Subcutaneous abdominal adipose tissue (tissue), 5 donors: ENCODE data around the gene ZNF579.

Experiments
- H3K27ac ChIP-seq: one replicate; pipeline ENCODE4 v1.7.0; 2013; ENCODE audit warnings: low read depth, mild to moderate bottlenecking, inconsistent platforms, low read length, moderate library complexity
- H3K27me3 ChIP-seq, 5 donors: one replicate each; pipeline ENCODE4 v1.7.0; 2013; ENCODE audit warnings: low read length in 5 of 5, inconsistent platforms in 1 of 5; ENCODE audit not compliant: control insufficient read depth in 5 of 5, insufficient read depth in 4 of 5
- H3K36me3 ChIP-seq, 5 donors: one replicate each; pipeline ENCODE4 v1.7.0; 2013; ENCODE audit warnings: low read length in 5 of 5; ENCODE audit not compliant: control insufficient read depth in 5 of 5, insufficient read depth in 5 of 5
- H3K4me1 ChIP-seq, 5 donors: one replicate each; pipeline ENCODE4 v1.7.0; 2013; ENCODE audit warnings: low read length in 5 of 5, mild to moderate bottlenecking in 3 of 5, moderate library complexity in 1 of 5; ENCODE audit not compliant: control insufficient read depth in 5 of 5, insufficient read depth in 5 of 5
- H3K4me3 ChIP-seq, 5 donors: one replicate each; pipeline ENCODE4 v1.7.0; 2013; ENCODE audit warnings: low read length in 5 of 5, low read depth in 1 of 5
- H3K9ac ChIP-seq, 5 donors: one replicate each; pipeline ENCODE4 v1.7.0; 2013; ENCODE audit warnings: low read length in 5 of 5, mild to moderate bottlenecking in 4 of 5, moderate library complexity in 3 of 5
- H3K9me3 ChIP-seq, 5 donors: one replicate each; pipeline ENCODE4 v1.7.0; 2013; ENCODE audit warnings: low read length in 5 of 5; ENCODE audit not compliant: control insufficient read depth in 5 of 5
- donor health status: healthy.
- donor health status: healthy.
- donor health status: healthy.
- donor health status: healthy.
- donor health status: healthy.

ZNF579 gene

DNA sequence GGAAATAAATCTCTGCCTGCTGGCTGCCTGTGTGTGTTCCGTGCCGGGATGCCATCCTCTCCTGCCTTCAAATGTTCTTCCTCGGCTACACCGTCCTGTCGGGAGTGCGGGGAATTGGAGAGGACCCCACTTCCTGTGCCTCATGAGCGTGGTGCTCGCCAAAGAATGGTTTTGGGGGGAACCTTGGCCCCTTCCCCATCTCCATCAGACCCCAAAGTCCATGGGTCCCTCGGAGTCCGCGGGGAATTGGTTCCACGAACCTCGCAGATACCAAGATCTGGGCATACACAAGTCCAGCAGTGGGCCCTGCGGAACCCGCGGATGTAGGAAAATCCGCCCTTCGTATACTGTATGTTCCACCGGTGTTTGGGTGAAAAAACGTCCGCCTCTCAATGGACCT lies 22.5 kb upstream of the ZNF579 start:
- Histone ChIP-seq H3K9me3 (no peaks in the 10 kb centered on the region), H3K36me3 (peaks cover 0 to 14% (median 2%) of the 10 kb centered on the region in 5 donors), H3K27ac (no peak overlapping the region), H3K4me1 (peaks cover 5 to 42% (median 36%) of the 10 kb centered on the region in 5 donors), H3K4me3 (no peak overlapping the region), H3K9ac (no peak overlapping the region), H3K27me3 (no peaks in the 10 kb centered on the region)

- Histone ChIP-seq H3K4me3 (no peak overlapping the region), H3K36me3 (peaks cover 0 to 17% (median 4%) of the 10 kb centered on the region in 5 donors), H3K27ac (no peak overlapping the region), H3K9ac (no peak overlapping the region), H3K4me1 (peaks cover 5 to 43% (median 36%) of the 10 kb centered on the region in 5 donors), H3K27me3 (no peaks in the 10 kb centered on the region), H3K9me3 (no peaks in the 10 kb centered on the region)
Measured at GRCh38 chr19:55602104-55603001, 21.7 kb upstream of the ZNF579 start.

DNA sequence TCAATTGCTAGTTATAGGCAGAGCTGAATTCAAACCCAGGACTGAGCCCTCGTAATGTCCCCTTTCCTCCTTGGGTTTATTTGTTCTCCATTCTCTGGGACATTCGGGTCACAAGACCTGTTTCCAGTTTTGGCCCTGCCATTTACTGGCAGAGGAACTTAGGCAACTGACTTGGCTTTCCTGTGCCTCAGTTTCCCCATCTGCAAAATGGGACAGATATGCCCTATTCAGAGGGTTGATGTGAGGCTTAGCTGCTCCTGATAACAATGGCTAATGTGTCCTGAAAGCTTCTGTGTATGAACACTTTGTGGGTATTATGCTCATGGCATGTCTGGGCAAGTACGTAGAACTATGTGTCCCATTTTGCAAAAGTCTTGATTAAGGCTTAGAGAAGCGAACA lies 20.4 kb upstream of the ZNF579 start:
- Histone ChIP-seq H3K27me3 (no peaks in the 10 kb centered on the region), H3K4me3 (peak overlapping the region; percentile 65 to 99 (median 92)), H3K9ac (peak overlapping the region in 3 of 5 donors; percentile 44 to 77 (median 72)), H3K4me1 (peaks cover 2 to 32% (median 26%) of the 10 kb centered on the region in 5 donors), H3K27ac (peak overlapping the region; percentile 83), H3K36me3 (peaks cover 0 to 25% (median 12%) of the 10 kb centered on the region in 5 donors), H3K9me3 (no peaks in the 10 kb centered on the region)

- Histone ChIP-seq H3K4me1 (peaks cover 2 to 28% (median 22%) of the 10 kb centered on the region in 5 donors), H3K27ac (peak overlapping the region; percentile 83), H3K9me3 (no peaks in the 10 kb centered on the region), H3K9ac (peak overlapping the region in 4 of 5 donors; percentile 40 to 77 (median 58)), H3K4me3 (peak overlapping the region; percentile 65 to 99 (median 92)), H3K27me3 (no peaks in the 10 kb centered on the region), H3K36me3 (peaks cover 0 to 30% (median 15%) of the 10 kb centered on the region in 5 donors)
Measured at GRCh38 chr19:55600662-55601028, 20.0 kb upstream of the ZNF579 start.

DNA sequence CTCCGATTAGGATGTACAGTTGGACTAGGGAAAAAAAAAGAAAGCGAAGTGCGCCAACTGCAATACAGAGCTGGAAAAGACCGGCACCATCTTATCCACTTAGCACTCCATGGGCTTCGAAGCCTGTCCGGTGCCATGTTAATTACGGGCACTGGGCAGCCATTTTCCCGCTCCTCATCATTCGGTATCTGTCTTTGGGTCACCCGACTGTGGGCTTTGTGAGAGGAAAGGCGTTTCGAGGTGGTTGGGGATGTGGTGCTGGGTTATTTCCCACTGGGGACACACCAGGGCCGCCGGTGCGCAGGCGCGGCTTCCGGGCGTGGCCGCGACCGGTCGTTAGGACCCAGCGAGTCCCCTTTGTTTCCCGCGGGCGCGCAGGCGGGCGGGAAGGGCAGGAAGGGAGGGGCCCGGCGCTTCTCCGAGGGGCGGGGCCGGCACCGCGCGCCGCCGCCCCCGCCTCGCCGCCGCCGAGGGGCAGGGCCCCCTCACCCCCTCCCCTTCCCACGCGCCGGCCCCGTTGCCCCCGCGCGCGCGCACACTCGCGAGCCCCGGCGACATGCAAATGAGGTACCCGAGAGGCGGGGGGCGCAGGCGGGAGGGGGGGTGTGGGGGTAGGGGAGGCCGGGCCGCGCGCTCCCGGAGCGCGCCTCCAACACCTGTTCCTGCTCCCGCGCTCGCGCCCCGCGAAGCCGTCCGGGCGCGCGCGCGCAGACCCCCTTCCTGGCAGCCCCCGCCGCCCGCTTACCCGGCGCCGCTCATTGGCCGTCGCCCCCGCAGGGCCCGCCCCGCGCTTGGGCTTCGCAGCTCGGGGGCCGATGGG lies 19.4 kb upstream of the ZNF579 start, which contains the start of gene ZNF524:
Gene ZNF524 (plus strand): TSS at position 447 of the 820 bp plus-strand sequence. CDS start 1,825 bp downstream, outside the sequence.
- peaks cover 0 to 36% (median 21%) of the 10 kb centered on the region in 5 donors for H3K36me3 ChIP-seq
- H3K27me3 ChIP-seq, result no peaks in the 10 kb centered on the region
- H3K9me3 ChIP-seq, result no peaks in the 10 kb centered on the region
- peak within 1 kb of the TSS; percentile 91 to 99 (median 92) for H3K4me3 ChIP-seq
- peaks cover 2 to 28% (median 22%) of the 10 kb centered on the region in 5 donors for H3K4me1 ChIP-seq
- peak within 1 kb of the TSS; percentile 83 for H3K27ac ChIP-seq
- peak within 1 kb of the TSS; percentile 77 to 93 (median 87) for H3K9ac ChIP-seq

GRCh38 chr19:55599468-55599841 lies 18.8 kb upstream of the ZNF579 start, which contains the start of gene FIZ1:
TSS of gene FIZ1 (minus strand) at chr19:55599517. CDS start at chr19:55597865, 1,652 bp downstream.
- H3K4me1 ChIP-seq, result peaks cover 2 to 23% (median 18%) of the 10 kb centered on the region in 5 donors
- peak within 1 kb of the TSS; percentile 77 to 93 (median 87) for H3K9ac ChIP-seq
- H3K36me3 ChIP-seq, result peaks cover 0 to 41% (median 26%) of the 10 kb centered on the region in 5 donors
- H3K4me3 ChIP-seq, result peak within 1 kb of the TSS; percentile 91 to 99 (median 92)
- no peaks in the 10 kb centered on the region for H3K9me3 ChIP-seq
- no peaks in the 10 kb centered on the region for H3K27me3 ChIP-seq
- H3K27ac ChIP-seq, result peak within 1 kb of the TSS; percentile 83

DNA sequence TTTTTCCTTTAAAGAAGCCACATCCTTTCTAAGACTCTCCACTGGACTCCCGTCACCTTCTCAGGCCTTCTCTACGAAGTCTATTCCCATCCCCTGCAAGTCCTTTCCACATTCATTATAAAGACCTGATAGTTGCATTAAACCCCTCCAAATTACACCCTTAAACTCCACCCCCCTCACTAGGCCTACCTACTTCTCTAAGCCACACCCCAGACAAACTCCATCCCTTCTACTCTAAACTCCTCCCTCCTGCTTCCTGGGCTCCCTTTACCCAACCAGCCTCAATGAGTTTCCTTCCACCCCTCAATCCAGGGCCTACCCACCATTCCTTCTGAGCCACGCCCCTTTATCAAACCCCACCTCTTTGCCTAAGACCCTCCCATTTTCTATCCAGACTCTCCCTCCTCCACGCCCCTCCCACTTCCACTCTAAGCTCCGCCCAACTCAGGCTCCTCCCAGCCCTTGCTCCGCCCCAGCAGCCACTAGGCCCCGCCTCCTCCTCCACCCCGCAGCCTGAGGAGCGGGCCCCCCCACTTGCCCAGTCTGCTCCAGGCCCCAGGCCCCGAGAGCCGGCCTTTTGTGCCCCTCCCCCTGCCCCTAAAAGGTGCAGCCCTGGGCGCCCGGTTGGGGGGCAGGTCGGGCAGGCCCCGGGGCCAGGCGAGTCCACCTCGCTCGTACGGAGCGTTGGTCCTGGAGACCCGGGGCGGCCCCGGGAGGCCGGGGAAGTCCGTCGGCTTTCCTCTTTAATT lies 18.2 kb upstream of the ZNF579 start:
- Histone ChIP-seq H3K9ac (peak overlapping the region in 4 of 5 donors; percentile 53 to 93 (median 86)), H3K36me3 (peaks cover 0 to 41% (median 26%) of the 10 kb centered on the region in 5 donors), H3K27me3 (no peaks in the 10 kb centered on the region), H3K4me1 (peaks cover 2 to 22% (median 15%) of the 10 kb centered on the region in 5 donors), H3K27ac (peak overlapping the region; percentile 83), H3K4me3 (peak overlapping the region; percentile 49 to 99 (median 92)), H3K9me3 (no peaks in the 10 kb centered on the region)

DNA sequence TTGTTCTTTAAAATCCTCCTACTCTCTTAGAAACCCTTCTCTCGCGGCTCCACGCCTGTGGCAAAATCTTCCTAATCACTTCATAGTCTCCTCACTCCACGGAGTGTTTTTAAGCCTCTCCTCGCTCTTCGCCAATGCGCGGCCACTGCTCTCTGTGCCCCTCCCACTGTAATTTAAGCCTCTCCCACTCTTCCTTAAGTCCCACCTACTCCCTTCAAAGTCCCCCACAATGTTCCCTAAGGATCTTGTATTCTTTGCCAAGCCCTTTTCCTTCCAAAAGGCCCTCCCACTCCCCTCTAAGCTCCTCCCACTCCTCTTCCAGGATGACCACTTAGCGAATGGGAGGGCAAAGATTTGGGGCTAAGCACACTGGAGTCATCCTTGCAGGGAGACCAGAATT lies 17.4 kb upstream of the ZNF579 start:
- peaks cover 2 to 22% (median 15%) of the 10 kb centered on the region in 5 donors for H3K4me1 ChIP-seq
- H3K27ac ChIP-seq, result no peak overlapping the region
- H3K4me3 ChIP-seq, result no peak overlapping the region
- H3K9ac ChIP-seq, result no peak overlapping the region
- peaks cover 0 to 46% (median 31%) of the 10 kb centered on the region in 5 donors for H3K36me3 ChIP-seq
- H3K27me3 ChIP-seq, result no peaks in the 10 kb centered on the region
- no peaks in the 10 kb centered on the region for H3K9me3 ChIP-seq

- Histone ChIP-seq H3K36me3 (peaks cover 0 to 46% (median 31%) of the 10 kb centered on the region in 5 donors), H3K27me3 (no peaks in the 10 kb centered on the region), H3K4me3 (no peak overlapping the region), H3K4me1 (peaks cover 3 to 22% (median 15%) of the 10 kb centered on the region in 5 donors), H3K9me3 (no peaks in the 10 kb centered on the region), H3K27ac (no peak overlapping the region), H3K9ac (no peak overlapping the region)
Measured at GRCh38 chr19:55597501-55597921, 16.9 kb upstream of the ZNF579 start.
